ENCODE measurements around the gene DCPS.
"Not testable (repeated sequence)": the region's sequence is repeated elsewhere in the genome, so short reads cannot be mapped to it uniquely, and the experiment has no call there.

DCPS gene

DNA sequence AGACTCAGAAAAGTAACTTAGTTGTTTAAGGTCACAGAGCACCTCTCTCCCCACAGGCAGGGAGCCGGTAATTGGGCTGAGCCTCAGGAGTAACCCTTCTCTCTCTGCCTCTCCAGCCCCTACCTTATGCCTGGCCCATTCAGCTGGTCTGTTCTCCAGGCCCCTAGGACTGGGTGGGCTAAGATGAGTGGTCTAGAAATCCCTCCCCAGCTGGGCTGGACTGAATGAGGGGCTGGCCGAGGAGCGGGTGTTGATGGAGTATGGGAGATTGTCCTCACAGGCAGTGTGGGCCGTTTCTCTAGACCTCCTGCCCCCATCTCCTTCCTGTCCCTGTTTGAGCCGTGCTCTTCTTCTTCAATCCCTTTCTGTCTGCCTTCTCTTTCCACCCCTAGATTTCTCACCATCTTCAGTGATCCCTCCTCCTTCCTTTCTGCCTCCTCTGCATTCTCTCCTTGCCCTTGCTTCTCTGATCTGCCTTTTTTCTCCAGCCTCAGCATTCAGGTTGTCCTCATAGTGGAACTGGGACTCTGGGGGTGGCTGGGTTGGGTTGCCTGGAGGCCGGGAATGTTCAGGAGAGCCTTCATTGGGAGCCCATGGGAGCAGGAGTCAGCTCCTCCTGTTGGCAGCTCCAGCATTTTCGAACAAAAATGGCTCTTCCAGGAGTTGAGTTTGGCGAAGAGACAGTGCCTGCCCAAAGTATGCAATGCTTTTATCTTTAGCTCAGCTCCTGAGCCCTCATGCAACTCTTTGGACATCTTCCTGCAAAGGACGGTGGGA, 59.2 kb downstream of the DCPS start:
- DNase-seq: no peak

- DNase-seq: no peak
Measured at GRCh38 chr11:126363706-126364248, 59.9 kb downstream of the DCPS start.

GRCh38 chr11:126364735-126365134, 60.9 kb downstream of the DCPS start:
- DNase-seq: not testable (repeated sequence)

- not testable (repeated sequence) for DNase-seq
Measured at GRCh38 chr11:126365508-126365907, 61.6 kb downstream of the DCPS start.

DNA sequence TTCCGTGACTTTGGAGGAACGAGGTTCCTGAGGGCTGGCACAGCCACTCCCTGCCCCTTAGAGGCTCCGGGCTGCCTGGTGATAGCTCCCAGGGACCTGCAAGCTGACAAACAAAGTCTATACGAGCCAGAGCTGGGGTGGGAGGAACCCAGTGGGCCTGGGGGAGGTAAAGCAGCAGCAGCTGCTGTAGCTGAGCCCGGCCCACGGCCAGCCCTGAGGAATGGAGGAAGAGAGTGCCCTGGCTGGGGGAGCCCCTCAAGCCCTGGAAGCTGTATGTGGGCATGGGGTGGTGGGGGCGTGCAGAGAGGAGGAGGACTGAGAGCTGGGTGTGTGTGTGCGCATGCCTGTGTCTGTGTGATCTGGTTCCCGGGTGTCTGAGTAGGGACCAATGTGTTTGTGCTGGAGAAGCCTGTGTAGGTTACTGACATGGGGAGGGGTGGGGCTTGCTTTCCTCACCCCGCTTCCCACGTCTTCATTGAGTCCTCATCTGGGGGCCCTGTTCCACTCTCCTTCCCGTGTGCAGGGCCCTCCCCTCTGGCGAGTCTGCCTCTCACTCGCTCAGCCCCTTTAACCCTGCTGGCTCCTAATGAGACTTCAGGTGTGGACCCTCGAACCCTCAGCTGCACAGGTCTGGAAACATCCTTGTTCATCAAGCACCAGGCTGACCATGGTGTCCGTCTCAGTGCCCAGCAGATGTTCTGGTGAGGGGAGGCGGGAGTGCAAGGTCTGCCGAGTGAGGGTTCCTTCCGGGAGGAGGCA, 62.4 kb downstream of the DCPS start:
- no peak for DNase-seq

GRCh38 chr11:126366823-126367654, 63.2 kb downstream of the DCPS start:
- not testable (repeated sequence) for DNase-seq

- not testable (repeated sequence) for DNase-seq
Measured at GRCh38 chr11:126367806-126368205, 63.9 kb downstream of the DCPS start.

DNA sequence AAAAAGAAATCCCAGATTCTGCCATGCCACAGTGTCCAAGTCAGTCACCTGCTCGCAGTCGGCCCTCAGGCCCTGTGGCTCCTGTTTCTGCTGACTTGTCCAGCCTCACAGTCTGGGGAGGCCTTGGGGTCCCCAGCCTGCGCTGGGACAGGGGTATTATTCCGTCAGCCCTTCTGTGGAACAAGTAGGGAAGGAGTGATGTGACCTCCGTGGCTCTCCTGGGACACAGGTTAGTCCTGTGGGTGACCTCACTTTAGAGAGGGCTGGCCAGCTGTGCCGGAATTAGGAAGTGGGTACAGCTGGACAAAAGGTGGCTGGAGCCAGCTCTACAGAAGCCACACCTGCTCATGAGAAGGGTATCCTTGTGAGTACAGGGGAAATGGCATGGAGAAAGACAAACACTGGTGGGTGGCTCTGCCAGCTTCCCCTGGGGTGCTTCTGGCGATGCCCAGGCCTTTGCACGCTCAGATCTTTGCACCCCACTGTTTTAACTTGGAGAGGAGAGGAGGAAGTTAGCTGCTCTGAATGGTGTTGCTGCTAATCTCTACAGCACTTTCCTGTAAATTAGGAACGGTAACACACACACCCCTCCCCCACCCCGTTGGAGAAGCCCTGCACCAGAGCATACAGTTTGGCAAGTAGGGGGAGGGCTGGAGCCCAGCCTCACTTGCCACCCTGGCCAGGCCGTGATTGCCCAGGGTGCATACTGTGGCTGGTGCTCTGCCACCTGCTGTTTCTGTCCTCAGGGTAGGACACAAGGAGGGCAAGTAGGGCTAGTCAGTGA, 64.7 kb downstream of the DCPS start:
- DNase-seq: not testable (repeated sequence)

- DNase-seq: no peak
Measured at GRCh38 chr11:126370016-126370415, 66.2 kb downstream of the DCPS start.

DNA sequence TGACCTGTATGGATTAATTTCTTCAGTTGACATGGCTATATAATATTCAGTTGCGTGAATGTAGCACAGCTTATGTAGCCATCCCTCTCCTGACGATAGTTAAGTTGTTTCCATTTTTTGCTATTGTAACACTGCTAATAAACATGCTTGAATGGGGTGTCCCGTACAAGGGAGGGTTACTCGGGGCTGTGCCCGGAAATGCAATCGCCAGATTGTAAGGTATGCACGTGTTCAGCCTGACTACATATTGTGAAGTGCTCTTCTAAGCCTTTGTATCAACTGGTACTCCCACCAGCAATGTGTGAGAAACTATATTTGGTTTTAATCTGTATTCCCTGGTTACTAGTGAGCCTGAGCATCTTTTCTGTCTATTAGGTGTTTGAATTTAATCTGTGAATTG, 67.7 kb downstream of the DCPS start:
- no peak for DNase-seq

DNA sequence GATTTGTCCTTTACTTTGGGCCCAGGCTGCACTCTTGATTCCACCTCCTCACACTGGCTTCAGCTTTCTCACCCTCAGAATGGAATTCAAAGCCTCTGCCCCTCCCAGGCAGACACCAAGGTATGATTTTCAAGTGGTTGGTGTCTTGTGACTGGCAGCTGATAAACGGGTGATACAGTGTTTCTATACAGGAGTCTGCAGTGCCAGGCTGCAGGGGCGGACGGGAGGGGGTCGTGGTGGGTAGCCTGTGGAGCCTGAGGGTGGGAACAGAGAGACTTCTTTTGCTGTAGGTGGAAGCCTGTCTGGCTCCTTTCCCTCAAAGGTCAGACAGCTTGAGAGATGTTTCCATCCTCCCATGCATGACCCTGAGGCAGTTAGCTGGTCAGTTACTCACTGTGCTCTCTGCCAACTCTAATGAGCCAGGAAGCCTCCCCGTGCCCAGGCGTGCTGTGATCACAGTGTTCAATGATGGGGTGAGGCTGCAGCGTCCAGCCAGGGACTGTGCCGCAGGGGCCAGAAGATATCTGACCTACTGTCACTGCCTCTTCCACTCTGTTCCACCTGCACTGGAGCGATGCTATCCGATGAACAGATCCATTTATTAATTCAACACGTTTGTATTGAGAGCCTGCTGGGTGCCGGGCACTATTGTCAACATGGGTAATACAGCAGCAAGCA, 69.7 kb downstream of the DCPS start:
- DNase-seq: not testable (repeated sequence)

GRCh38 chr11:126374562-126375300, 70.9 kb downstream of the DCPS start:
- not testable (repeated sequence) for DNase-seq

GRCh38 chr11:126375726-126376125, 71.9 kb downstream of the DCPS start:
- no peak for DNase-seq

- DNase-seq: no peak
Measured at GRCh38 chr11:126378763-126379162, 74.9 kb downstream of the DCPS start.

DNA sequence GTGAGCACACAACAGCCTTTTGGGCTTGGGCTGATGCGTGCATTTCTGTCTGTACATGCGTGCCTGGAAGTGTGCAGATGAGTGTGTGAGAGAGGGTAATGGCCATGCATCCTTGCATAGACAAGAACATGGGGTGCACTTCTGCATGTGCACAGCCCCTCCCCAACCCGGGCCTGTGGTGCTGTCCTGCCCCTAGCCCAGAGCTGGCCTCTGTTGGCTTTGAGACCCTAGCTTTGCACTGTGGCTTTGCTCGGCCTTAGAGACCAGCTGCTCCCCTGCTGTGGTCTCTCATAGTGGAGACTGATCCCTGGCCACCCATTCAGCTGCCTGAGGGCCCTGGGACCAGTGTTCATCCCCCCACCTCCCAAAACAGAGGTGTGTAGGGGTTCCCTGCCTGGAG, 77.0 kb downstream of the DCPS start:
- no peak for DNase-seq

- not testable (repeated sequence) for DNase-seq
Measured at GRCh38 chr11:126381960-126382359, 78.1 kb downstream of the DCPS start.

GRCh38 chr11:126382641-126383040, 78.8 kb downstream of the DCPS start:
- not testable (repeated sequence) for DNase-seq

- no peak for DNase-seq
Measured at GRCh38 chr11:126383339-126384335, 79.8 kb downstream of the DCPS start.

- DNase-seq: no peak
Measured at GRCh38 chr11:126384449-126385070, 80.7 kb downstream of the DCPS start.
